ENCODE data around the gene FRMD5.

The FRMD5 gene

GRCh38 chr15:43953402-43953801, 241.7 kb downstream of the FRMD5 start:
- DNase-seq (ENCODE audit: low read depth): no peak
- no peak for TF ChIP-seq CTCF (conservative IDR thresholded peaks at IDR 0.05; ENCODE audit: low read length)
- H3K4me3 ChIP-seq (ENCODE audit: low read length): no peak overlapping the region

- H3K4me3 ChIP-seq (ENCODE audit: low read length): no peak overlapping the region
- no peak for DNase-seq (ENCODE audit: low read depth)
- TF ChIP-seq CTCF (conservative IDR thresholded peaks at IDR 0.05; ENCODE audit: low read length): no peak
These were observed 244.5 kb downstream of the FRMD5 start for GRCh38 chr15:43950531-43950930.

- no peak for DNase-seq (ENCODE audit: low read depth)
- no peak overlapping the region for H3K4me3 ChIP-seq (ENCODE audit: low read length)
- no peak for TF ChIP-seq CTCF (conservative IDR thresholded peaks at IDR 0.05; ENCODE audit: low read length)
These were observed 246.3 kb downstream of the FRMD5 start for GRCh38 chr15:43948691-43949325.

GRCh38 chr15:43943511-43943910, 251.6 kb downstream of the FRMD5 start:
- no peak for TF ChIP-seq CTCF (conservative IDR thresholded peaks at IDR 0.05; ENCODE audit: low read length)
- peak; percentile 85 for DNase-seq (ENCODE audit: low read depth)
- H3K4me3 ChIP-seq (ENCODE audit: low read length): no peak overlapping the region

GRCh38 chr15:43942194-43942593, 252.9 kb downstream of the FRMD5 start:
- no peak overlapping the region for H3K4me3 ChIP-seq (ENCODE audit: low read length)
- no peak for TF ChIP-seq CTCF (conservative IDR thresholded peaks at IDR 0.05; ENCODE audit: low read length)
- DNase-seq (ENCODE audit: low read depth): no peak

- H3K4me3 ChIP-seq (ENCODE audit: low read length): no peak overlapping the region
- no peak for DNase-seq (ENCODE audit: low read depth)
- no peak for TF ChIP-seq CTCF (conservative IDR thresholded peaks at IDR 0.05; ENCODE audit: low read length)
These were observed 253.5 kb downstream of the FRMD5 start for GRCh38 chr15:43941555-43941954.

GRCh38 chr15:43941071-43941470, 254.0 kb downstream of the FRMD5 start:
- no peak overlapping the region for H3K4me3 ChIP-seq (ENCODE audit: low read length)
- TF ChIP-seq CTCF (conservative IDR thresholded peaks at IDR 0.05; ENCODE audit: low read length): no peak
- no peak for DNase-seq (ENCODE audit: low read depth)
